GM19351 (cell line): ENCODE results near the gene PCDH9.

Experiments used
- ATAC-seq: cut with Tn5 transposase; IDR thresholded peaks from one replicate; pipeline ENCODE4 v1.9.1; 2021; ENCODE audit warnings: mild to moderate bottlenecking, moderate library complexity; ENCODE audit not compliant: unreplicated experiment

PCDH9 gene

GRCh38 chr13:66859078-66859477 is 371.1 kb downstream of the PCDH9 start:
- peak; percentile 44 for ATAC-seq

GRCh38 chr13:66858163-66858562 is 372.0 kb downstream of the PCDH9 start:
- no peak for ATAC-seq

GRCh38 chr13:66855131-66855530 is 375.0 kb downstream of the PCDH9 start:
- ATAC-seq, result no peak

GRCh38 chr13:66853564-66853963 is 376.6 kb downstream of the PCDH9 start:
- ATAC-seq, result no peak

- ATAC-seq, result no peak
Measured at GRCh38 chr13:66849706-66850105, 380.4 kb downstream of the PCDH9 start.

- ATAC-seq, result no peak
Measured at GRCh38 chr13:66847541-66847940, 382.6 kb downstream of the PCDH9 start.

- ATAC-seq, result no peak
Measured at GRCh38 chr13:66845393-66845792, 384.7 kb downstream of the PCDH9 start.

GRCh38 chr13:66844933-66845332 is 385.2 kb downstream of the PCDH9 start:
- no peak for ATAC-seq

GRCh38 chr13:66842766-66843165 is 387.4 kb downstream of the PCDH9 start:
- no peak for ATAC-seq

GRCh38 chr13:66840621-66841020 is 389.5 kb downstream of the PCDH9 start:
- no peak for ATAC-seq

GRCh38 chr13:66837246-66837645 is 392.9 kb downstream of the PCDH9 start:
- no peak for ATAC-seq

GRCh38 chr13:66835040-66835628 is 395.0 kb downstream of the PCDH9 start:
- no peak for ATAC-seq

GRCh38 chr13:66830940-66831716 is 399.0 kb downstream of the PCDH9 start:
- peak; percentile 75 for ATAC-seq

GRCh38 chr13:66829803-66830202 is 400.3 kb downstream of the PCDH9 start:
- no peak for ATAC-seq

GRCh38 chr13:66826398-66826797 is 403.7 kb downstream of the PCDH9 start:
- ATAC-seq, result no peak

- no peak for ATAC-seq
Measured at GRCh38 chr13:66821551-66821950, 408.6 kb downstream of the PCDH9 start.

GRCh38 chr13:66811455-66811854 is 418.7 kb downstream of the PCDH9 start:
- no peak for ATAC-seq

GRCh38 chr13:66809485-66809884 is 420.7 kb downstream of the PCDH9 start:
- ATAC-seq, result no peak

GRCh38 chr13:66807251-66807650 is 422.9 kb downstream of the PCDH9 start:
- ATAC-seq, result no peak

- no peak for ATAC-seq
Measured at GRCh38 chr13:66805657-66806056, 424.5 kb downstream of the PCDH9 start.

- ATAC-seq, result no peak
Measured at GRCh38 chr13:66803808-66804456, 426.2 kb downstream of the PCDH9 start.
